NCI-H128 (cell line): ENCODE results near the gene ADGRF5.
"Not testable (repeated sequence)": the region's sequence is repeated elsewhere in the genome, so short reads cannot be mapped to it uniquely, and the experiment has no call there.

Experiments
- DNase-seq: peaks from one replicate; lab custom pipeline; 2025; ENCODE audit not compliant: unreplicated experiment; lab: John Stamatoyannopoulos, UW

The ADGRF5 gene

GRCh38 chr6:46834257-46834916 is 87.4 kb downstream of the ADGRF5 start:
- DNase-seq = not testable (repeated sequence)

- no peak for DNase-seq
Observed at GRCh38 chr6:46832816-46833215, 88.9 kb downstream of the ADGRF5 start.

- no peak for DNase-seq
Observed at GRCh38 chr6:46828939-46829338, 92.8 kb downstream of the ADGRF5 start.

- no peak for DNase-seq
Observed at GRCh38 chr6:46821458-46821881, 100.3 kb downstream of the ADGRF5 start.

GRCh38 chr6:46819561-46819960 is 102.2 kb downstream of the ADGRF5 start:
- DNase-seq = no peak

- DNase-seq = no peak
Observed at GRCh38 chr6:46816626-46817025, 105.1 kb downstream of the ADGRF5 start.

GRCh38 chr6:46815130-46815529 is 106.6 kb downstream of the ADGRF5 start:
- no peak for DNase-seq

GRCh38 chr6:46808806-46809205 is 112.9 kb downstream of the ADGRF5 start:
- no peak for DNase-seq
